Gastrocnemius medialis (tissue), 4 donors: ENCODE measurements around the gene IKBKE.

ENCODE experiments used
- CTCF ChIP-seq, 5 experiments: fragments of 450-650 bp in 3 of 5; fragments of 200-600 bp in 2 of 5; sonication (generic) in 2 of 5; IDR thresholded peaks in 4 of 5; conservative IDR thresholded peaks in 1 of 5; 1 replicate in 4 of 5; 2 replicates in 1 of 5; pipeline ENCODE4 v1.5.1; 2016 to 2019; ENCODE audit warnings: antibody characterized with exemption in 5 of 5, mild to moderate bottlenecking in 3 of 5, moderate library complexity in 3 of 5
- POLR2A ChIP-seq, 2 donors: fragments of 450-650 bp; IDR thresholded peaks; one replicate each; pipeline ENCODE4 v1.6.1; 2017; ENCODE audit warnings: antibody characterized with exemption in 2 of 2, mild to moderate bottlenecking in 2 of 2, moderate library complexity in 2 of 2

GRCh38 chr1:206427291-206427690 is 43.0 kb upstream of the IKBKE start:
- TF ChIP-seq CTCF (IDR thresholded peaks at IDR 0.05 in 4 of 5, conservative IDR thresholded peaks at IDR 0.05 in 1 of 5) (no peak), POLR2A (IDR thresholded peaks at IDR 0.05) (no peak)
